HL-60 (cell line): ENCODE data around the gene P2RY13.

ENCODE experiments used
- DNase-seq, 2 experiments: peaks; one replicate each; pipeline ENCODE4 v3.0.0-alpha.2; 2010 to 2020; ENCODE audit warnings: low read depth in 1 of 2, low spot score in 1 of 2
- H3K27ac ChIP-seq: fragments of 250-450 bp; sonication (Bioruptor Pico); replicated peaks from 2 replicates; pipeline ENCODE4 v1.5.1; 2020; ENCODE audit warnings: mild to moderate bottlenecking, moderate library complexity
- H3K27me3 ChIP-seq: fragments of 250-450 bp; sonication (Bioruptor Pico); 2 replicates; pipeline ENCODE4 v1.5.1; 2021; ENCODE audit warnings: mild to moderate bottlenecking, moderate library complexity; ENCODE audit not compliant: insufficient read depth, poor library complexity, severe bottlenecking
- H3K4me3 ChIP-seq: replicated peaks from 2 replicates; pipeline ENCODE4 v1.5.1; 2011; ENCODE audit warnings: mild to moderate bottlenecking, control low read depth, low read length; ENCODE audit not compliant: insufficient read depth
- CTCF ChIP-seq: IDR thresholded peaks from one replicate; pipeline ENCODE4 v1.5.1; 2011; ENCODE audit warnings: low read length, control low read depth, inconsistent platforms; ENCODE audit not compliant: insufficient read depth
- GABPA ChIP-seq: IDR thresholded peaks from 2 replicates; pipeline ENCODE4 v1.6.1; 2012; ENCODE audit warnings: low read depth
- POLR2AphosphoS5 ChIP-seq: IDR thresholded peaks from 2 replicates; pipeline ENCODE4 v1.6.1; 2012; ENCODE audit warnings: low read depth
- SPI1 ChIP-seq: IDR thresholded peaks from 2 replicates; pipeline ENCODE4 v1.6.1; 2012; ENCODE audit warnings: low read depth, mild to moderate bottlenecking, borderline replicate concordance
- TF ChIP-seq, protein P1 (sequence below): IDR thresholded peaks from 2 replicates; pipeline ENCODE4 v1.6.1; 2012; ENCODE audit warnings: low read depth; ENCODE audit not compliant: insufficient replicate concordance

The P2RY13 gene

DNA sequence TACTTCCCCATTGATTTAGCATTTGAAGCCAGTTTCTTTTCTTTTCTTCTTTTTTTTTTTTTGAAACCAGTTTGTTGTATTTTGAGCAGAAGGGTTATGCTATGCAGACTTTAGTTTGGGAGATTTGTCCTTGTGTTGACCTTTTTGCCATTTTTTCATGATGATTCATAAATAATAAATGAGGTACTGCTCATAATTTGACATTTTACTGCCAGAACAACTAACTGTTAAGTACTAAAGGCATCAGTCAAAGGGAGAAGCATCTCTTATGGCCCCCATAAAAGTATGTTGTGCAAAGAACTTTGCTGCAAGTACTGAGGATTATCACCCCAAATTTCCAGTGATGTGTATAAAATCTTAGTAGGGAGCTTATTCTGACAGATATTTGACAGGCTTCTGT is 11.0 kb downstream of the P2RY13 start:
- peak overlapping the region; percentile 64 for H3K27ac ChIP-seq
- no peaks in the 10 kb centered on the region for H3K27me3 ChIP-seq
- DNase-seq = no peak
- TF ChIP-seq POLR2AphosphoS5 (no peak), CTCF (no peak), SPI1 (no peak), GABPA (no peak)
- TF ChIP-seq, protein P1, sequence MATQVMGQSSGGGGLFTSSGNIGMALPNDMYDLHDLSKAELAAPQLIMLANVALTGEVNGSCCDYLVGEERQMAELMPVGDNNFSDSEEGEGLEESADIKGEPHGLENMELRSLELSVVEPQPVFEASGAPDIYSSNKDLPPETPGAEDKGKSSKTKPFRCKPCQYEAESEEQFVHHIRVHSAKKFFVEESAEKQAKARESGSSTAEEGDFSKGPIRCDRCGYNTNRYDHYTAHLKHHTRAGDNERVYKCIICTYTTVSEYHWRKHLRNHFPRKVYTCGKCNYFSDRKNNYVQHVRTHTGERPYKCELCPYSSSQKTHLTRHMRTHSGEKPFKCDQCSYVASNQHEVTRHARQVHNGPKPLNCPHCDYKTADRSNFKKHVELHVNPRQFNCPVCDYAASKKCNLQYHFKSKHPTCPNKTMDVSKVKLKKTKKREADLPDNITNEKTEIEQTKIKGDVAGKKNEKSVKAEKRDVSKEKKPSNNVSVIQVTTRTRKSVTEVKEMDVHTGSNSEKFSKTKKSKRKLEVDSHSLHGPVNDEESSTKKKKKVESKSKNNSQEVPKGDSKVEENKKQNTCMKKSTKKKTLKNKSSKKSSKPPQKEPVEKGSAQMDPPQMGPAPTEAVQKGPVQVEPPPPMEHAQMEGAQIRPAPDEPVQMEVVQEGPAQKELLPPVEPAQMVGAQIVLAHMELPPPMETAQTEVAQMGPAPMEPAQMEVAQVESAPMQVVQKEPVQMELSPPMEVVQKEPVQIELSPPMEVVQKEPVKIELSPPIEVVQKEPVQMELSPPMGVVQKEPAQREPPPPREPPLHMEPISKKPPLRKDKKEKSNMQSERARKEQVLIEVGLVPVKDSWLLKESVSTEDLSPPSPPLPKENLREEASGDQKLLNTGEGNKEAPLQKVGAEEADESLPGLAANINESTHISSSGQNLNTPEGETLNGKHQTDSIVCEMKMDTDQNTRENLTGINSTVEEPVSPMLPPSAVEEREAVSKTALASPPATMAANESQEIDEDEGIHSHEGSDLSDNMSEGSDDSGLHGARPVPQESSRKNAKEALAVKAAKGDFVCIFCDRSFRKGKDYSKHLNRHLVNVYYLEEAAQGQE = no peak
- H3K4me3 ChIP-seq = no peak overlapping the region

- Histone ChIP-seq H3K27me3 (no peaks in the 10 kb centered on the region), H3K27ac (no peak within 1 kb of the TSS), H3K4me3 (no peak within 1 kb of the TSS)
- TF ChIP-seq, protein P1 = no peak
- TF ChIP-seq POLR2AphosphoS5 (no peak), SPI1 (no peak), GABPA (no peak)
- DNase-seq = no peak
These were observed 12.9 kb downstream of the P2RY13 start, which contains the start of gene GPR87 for GRCh38 chr3:151316267-151316991. Gene GPR87 (minus strand): TSS chr3:151316820. CDS start chr3:151300100, 16,720 bp downstream.

- Histone ChIP-seq H3K27ac (no peak overlapping the region), H3K27me3 (no peaks in the 10 kb centered on the region), H3K4me3 (no peak overlapping the region)
- DNase-seq = no peak
- TF ChIP-seq GABPA = no peak
- TF ChIP-seq SPI1 = no peak
- no peak for TF ChIP-seq CTCF
- TF ChIP-seq, protein P1 = no peak
- no peak for TF ChIP-seq POLR2AphosphoS5
These were observed 13.5 kb downstream of the P2RY13 start for GRCh38 chr3:151315846-151316245.
